Endodermal cell (in vitro differentiated cells): ENCODE results near the gene SLC2A5. TPM values are rescaled to one million over a fixed set of nuclear protein-coding genes. Genes with fewer than 3 reads are reported as not detected.

ENCODE experiments used
- DNase-seq: peaks from one replicate; pipeline ENCODE4 v3.0.0-alpha.2; 2017
- H3K27ac ChIP-seq: 2 replicates; pipeline ENCODE4 v1.5.1; 2013; ENCODE audit warnings: mild to moderate bottlenecking, low read depth, low read length, moderate library complexity
- H3K27me3 ChIP-seq: 2 replicates; pipeline ENCODE4 v1.6.1; 2013; ENCODE audit warnings: mild to moderate bottlenecking, low read length, moderate library complexity; ENCODE audit not compliant: insufficient read depth, control insufficient read depth, poor library complexity, severe bottlenecking
- H3K36me3 ChIP-seq: 2 replicates; pipeline ENCODE4 v1.7.0; 2013; ENCODE audit warnings: mild to moderate bottlenecking, low read length, moderate library complexity; ENCODE audit not compliant: control insufficient read depth, insufficient read depth
- H3K4me1 ChIP-seq: one replicate; pipeline ENCODE4 v1.7.0; 2013; ENCODE audit warnings: low read length; ENCODE audit not compliant: control insufficient read depth, insufficient read depth
- H3K4me3 ChIP-seq: 2 replicates; pipeline ENCODE4 v1.5.1; 2013; ENCODE audit warnings: mild to moderate bottlenecking, low read length, moderate library complexity
- H3K9ac ChIP-seq: 2 replicates; pipeline ENCODE4 v1.6.1; 2013; ENCODE audit warnings: mild to moderate bottlenecking, low read length, moderate library complexity; ENCODE audit not compliant: poor library complexity, severe bottlenecking; ENCODE audit errors: extremely low read depth
- H3K9me3 ChIP-seq: 2 replicates; pipeline ENCODE4 v1.6.1; 2013; ENCODE audit warnings: mild to moderate bottlenecking, low read length, moderate library complexity; ENCODE audit not compliant: control insufficient read depth
- H3K27ac Mint-ChIP-seq: 2 replicates; pipeline ENCODE4 v1.8.0; 2020; ENCODE audit warnings: mixed read lengths
- H3K27me3 Mint-ChIP-seq: 2 replicates; pipeline ENCODE4 v1.8.0; 2021; ENCODE audit warnings: mild to moderate bottlenecking, mixed read lengths; ENCODE audit not compliant: insufficient read depth
- H3K36me3 Mint-ChIP-seq: 2 replicates; pipeline ENCODE4 v1.8.0; 2020; ENCODE audit warnings: low read depth, mixed read lengths
- H3K4me1 Mint-ChIP-seq: 2 replicates; pipeline ENCODE4 v1.8.0; 2020; ENCODE audit warnings: mixed read lengths
- H3K4me3 Mint-ChIP-seq: 2 replicates; pipeline ENCODE4 v1.8.0; 2020; ENCODE audit warnings: mild to moderate bottlenecking, moderate library complexity, mixed read lengths
- H3K9me3 Mint-ChIP-seq: 2 replicates; pipeline ENCODE4 v1.8.0; 2020; ENCODE audit warnings: mild to moderate bottlenecking, mixed read lengths
- WGBS, 2 experiments: methylation state at CpG; one replicate each; pipeline versions ENCODE4 v1.1.5 to v1.1.7; 2013; ENCODE audit warnings: missing lambda C conversion rate in 2 of 2, mixed read lengths in 1 of 2; ENCODE audit not compliant: insufficient coverage in 1 of 2, insufficient read length in 1 of 2; 5-methylcytosine and 5-hydroxymethylcytosine counted together
- total RNA-seq, 2 donors: library from RNA; stranded (reverse); fragmentation: NEBNext Ultra II Directional in 1 of 2; extraction: Animal tissue kit (Norgen Biotek cat#: 25700) in 1 of 2; gene quantifications; 2 replicates in 1 of 2; 3 replicates in 1 of 2; pipeline ENCODE4 v1.2.1, GENCODE V29; 2021
- TF ChIP-seq, protein P1 (sequence below): fragments of 200-600 bp; sonication (generic); conservative IDR thresholded peaks from 2 replicates; pipeline ENCODE4 v1.5.0; 2021; ENCODE audit warnings: antibody characterized with exemption, mild to moderate bottlenecking

Gene SLC2A5
- total RNA-seq, 2 donors from 2014 or later = not detected

DNA sequence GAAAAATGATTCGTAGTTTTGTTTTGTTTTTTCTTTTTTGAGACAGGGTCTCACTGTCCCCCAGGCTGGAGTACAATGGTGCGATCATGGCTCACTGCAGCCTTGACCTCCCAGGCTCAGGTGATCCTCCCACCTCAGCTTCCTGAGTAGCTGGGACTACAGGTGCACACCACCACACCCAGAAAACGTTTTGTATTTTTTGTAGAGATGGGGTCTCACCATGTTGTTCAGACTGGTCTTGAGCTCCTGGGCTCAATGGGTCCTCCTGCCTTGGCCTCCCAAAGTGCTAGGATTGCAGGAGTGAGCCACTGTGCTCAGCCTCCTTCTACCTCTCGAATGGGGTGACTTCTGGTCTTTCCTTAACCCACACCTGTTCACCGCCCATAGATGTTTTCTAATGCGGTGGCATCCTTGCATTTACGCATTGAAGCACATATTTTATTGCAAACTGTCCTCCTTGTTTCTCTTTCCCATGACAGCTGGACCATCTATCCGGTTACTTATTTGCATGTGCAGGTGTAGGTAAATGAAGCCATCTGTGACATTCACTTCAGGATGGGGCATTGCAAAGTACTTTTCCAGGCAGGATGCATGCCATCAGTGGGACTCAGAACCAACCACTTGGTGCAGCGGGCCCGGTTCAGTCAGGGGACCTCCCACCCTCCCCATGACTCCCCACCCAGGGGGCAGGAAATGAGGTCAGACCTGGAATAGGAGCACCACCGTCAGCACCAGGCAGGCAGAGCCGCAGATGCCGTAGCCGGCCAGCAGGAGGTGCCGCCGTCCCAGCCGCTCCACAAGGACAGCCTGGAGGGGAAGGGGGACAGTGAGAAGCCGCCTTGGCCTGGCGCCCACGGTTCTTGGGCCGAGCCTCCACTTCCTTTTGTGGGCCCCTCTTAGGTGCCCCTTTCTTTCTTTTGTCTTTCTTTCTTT is 59.7 kb downstream of the SLC2A5 start:
- no peaks in the 10 kb centered on the region for H3K4me1 Mint-ChIP-seq
- no peaks in the 10 kb centered on the region for H3K9me3 ChIP-seq
- peak; percentile 93 for DNase-seq
- no peak overlapping the region for H3K9ac ChIP-seq
- no peaks in the 10 kb centered on the region for H3K9me3 Mint-ChIP-seq
- TF ChIP-seq, protein P1, sequence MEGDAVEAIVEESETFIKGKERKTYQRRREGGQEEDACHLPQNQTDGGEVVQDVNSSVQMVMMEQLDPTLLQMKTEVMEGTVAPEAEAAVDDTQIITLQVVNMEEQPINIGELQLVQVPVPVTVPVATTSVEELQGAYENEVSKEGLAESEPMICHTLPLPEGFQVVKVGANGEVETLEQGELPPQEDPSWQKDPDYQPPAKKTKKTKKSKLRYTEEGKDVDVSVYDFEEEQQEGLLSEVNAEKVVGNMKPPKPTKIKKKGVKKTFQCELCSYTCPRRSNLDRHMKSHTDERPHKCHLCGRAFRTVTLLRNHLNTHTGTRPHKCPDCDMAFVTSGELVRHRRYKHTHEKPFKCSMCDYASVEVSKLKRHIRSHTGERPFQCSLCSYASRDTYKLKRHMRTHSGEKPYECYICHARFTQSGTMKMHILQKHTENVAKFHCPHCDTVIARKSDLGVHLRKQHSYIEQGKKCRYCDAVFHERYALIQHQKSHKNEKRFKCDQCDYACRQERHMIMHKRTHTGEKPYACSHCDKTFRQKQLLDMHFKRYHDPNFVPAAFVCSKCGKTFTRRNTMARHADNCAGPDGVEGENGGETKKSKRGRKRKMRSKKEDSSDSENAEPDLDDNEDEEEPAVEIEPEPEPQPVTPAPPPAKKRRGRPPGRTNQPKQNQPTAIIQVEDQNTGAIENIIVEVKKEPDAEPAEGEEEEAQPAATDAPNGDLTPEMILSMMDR = peak; percentile 88
- no peaks in the 10 kb centered on the region for H3K36me3 ChIP-seq
- no peaks in the 10 kb centered on the region for H3K27me3 ChIP-seq
- no peak overlapping the region for H3K4me3 Mint-ChIP-seq
- no peak overlapping the region for H3K4me3 ChIP-seq
- 66 to 84% methylated on average over 13 to 21 of the region's 21 CpGs for WGBS, 2 experiments
- H3K4me1 ChIP-seq = no peaks in the 10 kb centered on the region
- H3K27ac ChIP-seq = no peak overlapping the region
- H3K27me3 Mint-ChIP-seq = no peaks in the 10 kb centered on the region
- H3K36me3 Mint-ChIP-seq = no peaks in the 10 kb centered on the region
- peak overlapping the region; percentile 78 for H3K27ac Mint-ChIP-seq

DNA sequence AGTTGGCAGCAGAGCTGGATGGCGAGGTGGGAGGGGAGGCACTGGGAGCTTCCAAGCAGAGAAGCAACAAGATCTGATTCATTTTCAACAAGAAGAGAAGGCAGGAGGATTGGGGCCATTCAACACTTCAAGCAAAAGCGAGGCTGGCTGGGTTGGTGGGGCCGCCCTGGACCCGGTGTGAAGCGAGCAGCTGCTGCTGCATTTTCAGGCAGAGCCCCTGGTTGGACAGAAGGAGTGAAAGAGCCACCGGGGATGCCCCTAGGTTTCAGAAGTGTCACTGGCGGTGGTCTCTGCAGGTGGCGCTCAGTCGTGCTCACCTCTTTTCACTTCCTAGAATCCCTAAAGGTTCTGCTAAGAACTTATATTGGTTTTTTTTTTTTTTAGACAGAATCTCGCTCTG is 61.2 kb downstream of the SLC2A5 start:
- Histone ChIP-seq H3K36me3 (no peaks in the 10 kb centered on the region), H3K4me1 (no peaks in the 10 kb centered on the region), H3K9ac (no peak overlapping the region), H3K27ac (no peak overlapping the region), H3K27me3 (no peaks in the 10 kb centered on the region), H3K9me3 (no peaks in the 10 kb centered on the region), H3K4me3 (no peak overlapping the region)
- Mint-ChIP-seq H3K4me1 (no peaks in the 10 kb centered on the region), H3K9me3 (no peaks in the 10 kb centered on the region), H3K27ac (no peak overlapping the region), H3K36me3 (no peaks in the 10 kb centered on the region), H3K4me3 (no peak overlapping the region), H3K27me3 (peaks cover 4% of the 10 kb centered on the region)
- WGBS, 2 experiments = 87 to 98% methylated on average over 9 to 10 of the region's 10 CpGs
- TF ChIP-seq, protein P1 = no peak
- no peak for DNase-seq

DNA sequence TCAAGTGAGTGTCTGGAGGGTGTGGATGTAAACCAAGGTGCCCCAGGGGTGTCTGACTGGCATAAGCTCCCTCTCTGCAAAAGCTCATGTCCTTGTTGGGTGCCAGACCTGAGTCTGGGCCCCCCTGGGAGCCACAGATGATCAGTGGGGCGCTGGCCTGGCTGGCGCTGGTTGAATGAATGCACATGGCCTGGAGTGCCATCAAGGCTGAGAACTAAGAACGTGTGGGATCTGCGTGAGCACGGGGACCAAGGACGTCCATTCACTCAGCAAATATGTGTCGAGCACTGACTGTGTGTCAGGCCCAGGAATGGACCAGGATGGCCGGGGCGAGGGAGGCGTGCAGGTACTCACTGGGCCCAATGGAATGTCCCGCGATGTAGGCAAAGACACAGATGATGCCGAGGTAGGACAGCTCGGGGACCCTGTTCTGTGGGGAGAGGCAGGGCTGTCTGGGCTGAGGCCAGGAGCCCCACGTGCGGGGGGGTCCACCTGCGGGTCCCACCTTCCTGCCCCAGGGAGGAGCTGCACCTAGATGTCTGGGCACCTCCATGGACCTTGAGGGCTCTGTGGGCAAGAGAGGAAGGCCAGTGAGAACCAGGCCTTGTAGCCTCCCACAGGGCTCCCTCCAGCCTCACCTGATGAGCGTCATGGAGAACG is 62.3 kb downstream of the SLC2A5 start:
- Mint-ChIP-seq H3K4me1 (peaks cover 8% of the 10 kb centered on the region), H3K9me3 (no peaks in the 10 kb centered on the region), H3K27ac (no peak overlapping the region), H3K27me3 (peaks cover 4% of the 10 kb centered on the region), H3K36me3 (no peaks in the 10 kb centered on the region), H3K4me3 (no peak overlapping the region)
- no peaks in the 10 kb centered on the region for H3K27me3 ChIP-seq
- no peaks in the 10 kb centered on the region for H3K36me3 ChIP-seq
- no peak overlapping the region for H3K27ac ChIP-seq
- H3K4me1 ChIP-seq = no peaks in the 10 kb centered on the region
- DNase-seq = no peak
- no peaks in the 10 kb centered on the region for H3K9me3 ChIP-seq
- WGBS, 2 experiments = 92 to 94% methylated on average over 14 to 19 of the region's 19 CpGs
- H3K4me3 ChIP-seq = no peak overlapping the region
- H3K9ac ChIP-seq = no peak overlapping the region
- TF ChIP-seq, protein P1 = no peak
